Measurements from ENCODE around the gene INKA1.
"Not testable (repeated sequence)": the region's sequence is repeated elsewhere in the genome, so short reads cannot be mapped to it uniquely, and the experiment has no call there.

INKA1 gene

DNA sequence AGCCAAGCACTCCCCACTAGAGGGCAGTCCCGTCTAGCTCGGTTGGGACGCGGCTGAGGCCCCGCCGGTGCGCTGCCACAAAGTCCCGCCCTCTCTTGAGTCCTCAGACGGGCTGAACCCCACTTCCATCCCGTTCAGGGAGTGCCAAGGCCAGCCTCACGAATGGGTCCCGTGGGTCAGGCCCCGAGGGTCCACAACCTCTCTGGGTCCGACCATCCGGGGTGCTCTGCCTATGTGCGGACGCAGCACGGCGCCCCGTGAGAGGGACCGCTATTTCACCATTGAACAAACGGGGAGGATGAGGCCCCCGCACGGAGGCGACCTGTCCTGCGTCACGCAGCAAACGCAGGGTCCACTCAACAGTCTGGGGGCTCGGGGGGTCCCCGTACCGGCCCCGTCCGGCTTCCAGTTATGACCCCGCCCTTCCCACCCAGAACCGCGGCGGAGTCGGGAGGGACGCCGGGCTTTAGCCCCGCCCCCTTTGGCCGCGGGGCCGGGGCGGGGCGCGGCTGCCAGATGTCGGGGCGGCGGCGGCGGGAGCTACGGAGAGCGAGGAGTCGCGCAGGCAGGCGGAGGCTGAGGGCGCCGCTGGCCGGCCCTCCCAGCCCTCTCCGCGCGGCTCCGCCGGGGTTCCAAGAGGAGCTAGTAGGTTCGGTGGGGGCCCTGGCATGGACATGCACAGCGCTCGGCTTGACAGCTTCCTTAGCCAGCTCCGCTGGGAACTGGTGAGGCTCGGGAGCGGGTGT lies at the start of gene INKA1:
INKA1 (plus strand) TSS at position 543 of the 746 bp plus-strand sequence; CDS start at position 675, 132 bp downstream.
- DNase-seq (ENCODE audit: insufficient read length, low spot score) (peak; percentile 88), FAIRE-seq (peak; percentile 97)

DNA sequence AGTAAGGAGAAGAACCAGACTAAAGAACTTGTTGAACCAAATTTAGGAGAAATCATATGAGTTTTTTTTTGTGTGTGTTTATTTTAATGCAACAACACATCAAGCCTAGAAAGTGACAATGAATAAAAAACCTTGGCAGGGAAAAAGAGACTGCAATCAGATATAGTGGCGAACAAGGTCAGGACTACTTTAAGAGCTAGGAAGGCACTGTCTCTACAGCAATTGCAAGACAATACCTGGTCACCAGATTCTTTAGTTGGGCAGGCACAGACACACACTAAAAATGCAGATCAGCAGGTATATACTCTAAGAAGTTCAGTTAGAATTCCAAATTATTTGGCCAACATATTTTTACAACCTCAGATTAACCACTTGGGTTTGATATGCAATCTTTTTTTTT lies 48.5 kb upstream of the INKA1 start:
- FAIRE-seq (peak; percentile 40), DNase-seq (ENCODE audit: insufficient read length, low spot score) (no peak)

DNA sequence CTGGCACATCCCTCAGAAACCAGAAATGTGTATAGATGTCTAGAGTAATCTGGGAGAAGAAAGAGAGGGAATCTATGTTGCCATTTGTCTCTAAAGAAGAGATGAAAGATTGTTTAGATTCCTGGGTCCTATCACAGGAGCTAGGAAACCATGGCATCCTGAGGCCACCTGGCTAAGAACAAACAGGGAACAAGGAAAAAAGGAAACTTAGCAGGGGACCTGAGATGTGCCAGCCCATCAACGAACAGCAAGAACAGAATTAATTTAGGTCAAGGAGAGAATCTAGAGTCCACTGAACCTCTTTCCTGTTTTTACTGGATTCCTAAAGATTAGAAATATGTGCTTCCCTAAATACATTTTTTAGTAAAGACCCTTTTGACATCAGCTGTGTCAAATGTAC lies 47.0 kb upstream of the INKA1 start:
- DNase-seq (ENCODE audit: insufficient read length, low spot score): no peak
- no peak for FAIRE-seq

DNA sequence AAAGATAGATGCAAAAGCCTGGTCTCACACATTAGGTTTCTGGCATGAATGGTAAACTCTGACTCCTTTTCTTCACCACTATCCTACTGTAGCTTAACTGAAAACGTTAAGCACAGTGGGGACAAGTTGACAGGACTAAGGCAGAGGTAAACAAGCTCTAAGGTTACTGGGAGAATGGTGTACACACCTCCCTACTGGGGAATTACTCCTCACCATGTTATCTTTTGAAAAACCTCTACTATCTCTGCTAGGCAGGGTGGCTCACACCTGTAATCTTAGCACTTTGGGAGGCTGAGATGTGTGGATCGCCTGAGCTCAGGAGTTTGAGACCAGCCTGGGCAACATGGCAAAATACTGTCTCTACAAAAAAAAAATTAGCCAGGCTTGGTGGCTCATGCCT lies 45.9 kb upstream of the INKA1 start:
- no peak for FAIRE-seq
- no peak for DNase-seq (ENCODE audit: insufficient read length, low spot score)

DNA sequence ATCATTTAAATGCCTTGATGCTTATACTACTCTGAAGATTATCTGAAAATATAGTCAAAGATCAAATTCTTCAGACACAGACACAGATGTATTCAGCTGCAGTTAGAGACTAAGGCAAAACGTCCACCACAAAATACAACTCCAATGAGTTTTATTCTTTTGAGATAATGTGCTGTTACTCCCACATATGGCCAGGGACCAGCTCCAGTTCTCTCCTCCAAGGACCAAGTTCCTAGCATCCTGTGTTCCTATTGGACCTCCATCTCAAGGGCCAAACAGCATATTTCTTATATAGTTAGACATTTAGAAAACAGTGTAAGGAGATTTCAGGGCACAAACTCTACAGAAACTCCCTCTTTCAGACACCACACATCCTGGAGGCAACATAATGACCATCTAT lies 43.8 kb upstream of the INKA1 start:
- DNase-seq (ENCODE audit: insufficient read length, low spot score) (no peak), FAIRE-seq (no peak)

DNA sequence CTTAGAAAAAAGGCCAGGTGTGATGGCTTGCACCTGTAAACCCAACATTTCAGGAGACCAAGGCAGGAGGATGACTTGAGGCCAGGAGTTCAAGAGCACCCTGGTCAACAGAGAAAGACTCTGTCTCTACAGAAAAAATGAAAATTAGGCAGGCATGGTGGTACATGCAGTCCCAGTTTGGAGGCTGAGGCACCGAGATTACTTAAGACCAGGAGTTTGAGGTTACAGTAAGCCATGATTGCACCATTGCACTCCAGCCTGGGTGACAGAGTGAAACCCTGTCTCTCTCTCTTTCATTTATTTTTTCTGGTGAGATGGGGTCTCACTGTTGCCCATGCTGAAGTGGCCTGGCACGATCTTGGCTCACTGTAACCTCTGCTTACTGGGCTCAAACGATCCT lies 41.4 kb upstream of the INKA1 start:
- DNase-seq (ENCODE audit: insufficient read length, low spot score): no peak
- no peak for FAIRE-seq

DNA sequence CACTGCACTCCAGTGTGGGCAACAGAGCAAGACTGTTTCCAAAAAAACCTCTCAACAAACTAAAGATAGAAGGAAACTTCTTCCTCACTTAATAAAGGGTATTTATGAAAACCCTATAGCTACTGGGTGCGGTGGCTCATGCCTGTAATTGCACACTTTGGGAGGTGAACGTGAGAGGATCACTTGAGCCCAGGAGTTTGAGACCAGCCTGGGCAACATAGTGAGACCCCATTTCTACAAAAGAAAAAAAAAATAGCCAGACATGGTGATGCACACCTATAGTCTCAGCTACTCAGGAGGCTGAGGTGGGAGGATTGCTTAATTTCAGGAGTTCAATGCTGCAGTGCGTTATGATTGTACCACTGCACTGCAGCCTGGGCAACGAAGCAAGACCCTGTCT lies 39.1 kb upstream of the INKA1 start:
- FAIRE-seq (no peak), DNase-seq (ENCODE audit: insufficient read length, low spot score) (no peak)

DNA sequence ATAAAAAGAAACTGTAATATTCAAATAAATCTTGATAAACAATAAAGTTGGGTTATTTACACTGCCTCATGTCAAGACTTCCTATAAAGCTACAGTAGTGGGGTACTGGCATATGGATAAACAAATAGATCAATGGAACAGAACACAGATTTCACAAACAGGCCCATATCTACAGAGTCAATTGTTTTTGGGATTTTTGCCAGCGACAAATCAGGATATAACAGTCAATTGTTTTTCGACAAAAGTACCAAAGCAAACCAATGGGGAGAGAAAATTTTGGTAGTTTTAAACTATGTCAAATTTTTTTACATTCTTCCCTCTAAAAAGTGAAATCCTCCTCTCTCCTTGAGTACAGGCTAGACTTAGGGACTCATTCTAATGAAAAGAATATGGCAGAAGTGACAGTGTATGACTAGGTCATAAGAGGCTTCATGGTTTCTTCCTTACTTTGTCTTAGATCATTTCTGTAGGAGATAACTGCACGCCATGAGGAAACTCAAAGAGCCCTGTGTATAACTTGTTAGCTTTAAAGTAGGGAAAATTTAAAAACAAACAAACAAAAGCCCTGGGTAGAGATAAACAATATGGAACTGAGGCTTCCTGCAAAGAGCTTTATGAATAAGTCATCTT lies 33.7 kb upstream of the INKA1 start:
- FAIRE-seq (no peak), DNase-seq (ENCODE audit: insufficient read length, low spot score) (no peak)

DNA sequence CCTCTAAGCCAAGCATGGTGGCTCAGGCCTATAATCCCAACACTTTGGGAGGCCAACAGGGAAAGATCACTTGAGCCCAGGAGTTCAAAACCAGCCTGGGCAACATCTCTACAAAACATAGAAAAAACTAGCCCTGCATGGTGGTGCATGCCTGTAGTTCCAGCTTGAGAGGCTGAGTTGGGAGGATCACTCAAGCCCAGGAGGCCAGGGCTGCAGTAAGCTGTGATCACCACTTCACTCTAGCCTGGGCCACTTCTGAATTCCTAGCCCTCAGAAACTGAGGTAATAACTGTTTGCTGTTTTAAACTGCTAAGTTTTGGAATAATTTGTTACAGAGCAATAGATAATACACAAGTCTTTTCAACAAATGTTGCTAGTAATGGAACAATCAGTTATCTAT lies 33.1 kb upstream of the INKA1 start:
- no peak for FAIRE-seq
- no peak for DNase-seq (ENCODE audit: insufficient read length, low spot score)

DNA sequence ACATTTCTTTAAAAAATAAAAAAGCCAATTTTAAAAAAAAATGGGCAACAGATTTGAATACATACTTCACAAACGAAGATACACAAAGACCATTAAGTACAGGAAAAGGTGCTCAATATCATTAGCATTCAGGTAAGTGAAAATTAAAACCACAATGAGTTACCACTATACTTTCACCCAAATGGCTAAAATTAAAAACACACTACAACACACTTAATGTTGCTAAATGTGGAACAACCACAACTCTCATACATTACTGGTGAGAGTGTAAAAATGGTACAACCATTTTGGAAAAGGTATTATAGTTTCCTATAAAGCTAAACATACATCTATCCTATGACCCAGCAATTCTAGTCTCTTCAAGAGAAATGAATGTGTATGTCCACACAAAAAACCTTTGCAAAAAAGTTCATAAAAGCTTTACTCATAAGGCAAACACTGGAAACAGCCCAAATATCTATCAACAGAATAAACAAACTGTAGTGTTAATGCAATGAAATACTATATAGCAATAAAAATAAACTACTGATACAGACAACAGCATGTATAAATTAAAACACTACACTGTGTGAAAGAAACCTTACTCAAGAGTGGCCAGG lies 31.6 kb upstream of the INKA1 start:
- FAIRE-seq (no peak), DNase-seq (ENCODE audit: insufficient read length, low spot score) (no peak)

DNA sequence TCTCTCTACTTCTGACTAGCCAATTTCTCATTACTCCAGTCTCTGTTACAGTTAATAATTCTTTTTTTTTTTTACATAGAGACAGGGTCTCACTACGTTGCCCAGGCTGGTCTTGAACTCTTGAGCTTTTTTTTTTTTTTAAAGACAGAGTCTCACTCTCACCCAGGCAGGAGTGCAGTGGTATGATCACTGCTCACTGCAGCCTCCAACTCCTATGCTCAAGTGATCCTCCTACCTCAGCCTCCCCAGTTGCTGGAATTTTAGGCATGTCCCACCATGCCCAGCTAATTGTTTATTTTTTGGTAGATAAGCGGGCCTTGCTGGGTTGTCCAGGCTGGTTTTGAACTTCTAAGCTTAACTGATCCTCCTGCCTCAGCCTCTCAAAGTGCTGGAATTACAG lies 30.4 kb upstream of the INKA1 start:
- FAIRE-seq (no peak), DNase-seq (ENCODE audit: insufficient read length, low spot score) (no peak)

DNA sequence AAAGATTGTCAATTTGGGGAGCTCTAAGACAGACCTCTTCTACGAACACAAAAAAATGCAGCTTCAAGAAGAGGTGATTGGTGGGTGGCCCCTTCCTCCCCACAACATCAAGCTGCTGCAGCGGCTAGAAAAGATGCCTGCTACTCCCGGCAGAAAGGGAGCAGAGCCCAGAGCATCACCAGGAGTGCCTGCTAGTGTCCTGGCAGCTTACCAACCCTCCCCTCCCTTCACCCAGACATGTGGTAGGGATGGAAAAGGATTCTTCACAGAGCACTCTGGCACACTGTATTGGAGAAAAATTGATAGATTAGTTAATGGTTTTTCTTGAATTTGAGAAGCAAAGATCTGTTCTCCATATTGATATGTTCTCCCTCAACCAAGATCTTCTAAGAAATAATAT lies 27.5 kb upstream of the INKA1 start:
- no peak for FAIRE-seq
- DNase-seq (ENCODE audit: insufficient read length, low spot score): no peak

DNA sequence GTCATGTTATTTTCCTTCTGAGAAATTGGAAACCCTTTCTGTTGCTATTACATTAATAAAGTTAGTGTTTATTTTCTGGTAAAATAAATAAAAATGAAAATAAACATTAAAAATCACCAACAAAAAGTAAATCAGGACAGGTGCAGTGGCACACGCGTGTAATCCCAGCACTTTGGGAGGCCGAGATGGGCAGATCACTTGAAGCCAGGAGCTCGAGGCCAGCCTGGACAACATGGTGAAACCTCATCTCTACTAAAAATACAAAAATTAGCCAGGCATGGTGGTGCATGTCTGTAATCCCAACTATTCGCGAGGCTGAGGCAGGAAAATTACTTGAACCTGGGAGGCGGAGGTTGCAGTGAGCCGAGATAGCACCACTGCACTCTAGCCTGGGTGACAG lies 27.0 kb upstream of the INKA1 start:
- FAIRE-seq; DNase-seq (ENCODE audit: insufficient read length, low spot score): not testable (repeated sequence)

DNA sequence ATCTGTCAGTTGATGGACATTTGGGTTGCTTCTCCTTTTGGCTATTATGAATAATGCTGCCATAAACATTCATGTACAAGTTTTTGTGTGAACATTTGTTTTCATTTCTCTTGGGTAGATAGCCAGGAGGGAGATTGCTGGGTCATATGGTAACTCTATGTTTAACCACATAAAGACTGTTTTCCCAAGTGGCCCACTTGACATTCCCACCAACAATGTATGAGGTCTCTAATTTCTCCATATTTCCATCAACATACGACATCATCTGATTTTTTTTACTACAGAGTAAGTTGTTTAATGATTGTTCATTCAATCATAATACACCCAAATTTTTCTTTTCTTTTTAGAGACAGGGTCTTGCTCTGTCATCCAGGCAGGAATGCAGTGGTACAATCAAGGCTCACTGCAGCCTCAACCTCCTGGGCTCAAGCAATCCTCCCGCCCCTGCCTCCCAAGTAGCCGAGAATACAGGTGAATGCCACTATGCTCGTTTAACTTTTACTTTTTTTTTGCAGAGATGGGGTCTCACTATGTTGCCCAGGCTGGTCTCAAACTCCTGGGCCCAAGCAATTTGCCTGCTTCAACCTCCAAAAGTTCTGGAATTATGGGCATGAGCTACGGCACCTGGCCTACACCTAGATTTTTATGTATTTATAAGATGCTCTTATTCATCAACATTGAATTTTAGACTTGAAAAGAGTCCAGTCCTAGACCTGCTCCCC lies 23.5 kb upstream of the INKA1 start:
- FAIRE-seq: peak; percentile 42
- no peak for DNase-seq (ENCODE audit: insufficient read length, low spot score)

DNA sequence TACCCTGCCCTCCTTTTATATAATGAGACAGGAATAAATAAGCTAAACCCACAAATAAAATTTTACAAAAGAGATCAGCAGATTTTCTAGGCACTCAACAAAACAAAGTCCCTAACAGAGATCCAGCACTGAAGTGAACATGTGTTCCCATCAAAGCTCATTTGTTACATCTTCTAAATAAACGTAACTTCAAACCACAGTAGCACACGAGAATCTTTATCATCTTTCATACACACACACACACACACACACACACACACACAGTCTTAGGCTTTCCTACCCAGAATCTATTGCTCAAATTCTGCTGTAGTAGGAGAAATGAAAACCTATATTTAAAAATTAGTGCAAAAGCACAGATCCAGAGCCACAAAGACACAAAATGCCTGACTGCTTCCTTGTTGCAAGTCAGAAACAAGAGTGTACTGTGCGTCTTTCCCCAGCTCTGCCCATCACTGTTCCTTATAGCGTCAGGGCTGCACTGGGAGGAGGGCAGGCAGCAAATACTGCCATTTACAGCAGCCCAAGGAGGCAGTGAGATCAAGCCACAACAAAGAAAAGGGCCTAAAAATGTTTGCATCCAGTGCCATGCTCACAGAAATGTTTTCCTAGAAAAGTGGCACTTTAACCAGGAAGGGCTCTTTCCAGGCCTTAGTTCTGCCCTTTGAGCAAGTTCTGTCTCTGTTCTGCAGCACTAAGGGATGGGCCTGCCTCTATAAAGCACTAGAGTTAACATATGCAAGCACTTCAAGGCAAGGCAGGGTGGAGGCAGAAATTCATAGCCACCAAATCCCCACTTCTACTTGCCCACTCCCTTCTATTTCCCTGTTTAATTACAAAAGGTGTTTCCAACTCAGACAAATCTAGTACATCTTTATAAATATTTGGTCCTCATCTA lies 22.7 kb upstream of the INKA1 start:
- no peak for FAIRE-seq
- DNase-seq (ENCODE audit: insufficient read length, low spot score): no peak

DNA sequence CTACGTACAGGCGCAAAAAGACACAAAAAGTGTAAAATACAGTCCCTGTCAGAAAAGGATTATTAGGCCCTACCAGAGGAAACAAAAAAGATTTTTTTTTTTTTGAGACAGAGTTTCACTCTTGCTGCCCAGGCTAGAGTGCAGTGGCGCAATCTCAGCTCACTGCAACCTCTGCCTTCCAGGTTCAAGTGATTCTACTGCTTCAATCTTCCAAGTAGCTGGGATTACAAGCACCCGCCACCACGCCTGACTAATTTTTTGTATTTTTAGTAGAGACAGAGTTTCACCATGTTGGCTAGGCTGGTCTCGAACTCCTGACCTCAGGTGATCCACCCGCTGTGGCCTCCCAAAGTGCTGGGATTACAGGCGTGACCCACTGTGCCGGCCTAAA lies 22.1 kb upstream of the INKA1 start:
- not testable (repeated sequence) for DNase-seq (ENCODE audit: insufficient read length, low spot score); FAIRE-seq

DNA sequence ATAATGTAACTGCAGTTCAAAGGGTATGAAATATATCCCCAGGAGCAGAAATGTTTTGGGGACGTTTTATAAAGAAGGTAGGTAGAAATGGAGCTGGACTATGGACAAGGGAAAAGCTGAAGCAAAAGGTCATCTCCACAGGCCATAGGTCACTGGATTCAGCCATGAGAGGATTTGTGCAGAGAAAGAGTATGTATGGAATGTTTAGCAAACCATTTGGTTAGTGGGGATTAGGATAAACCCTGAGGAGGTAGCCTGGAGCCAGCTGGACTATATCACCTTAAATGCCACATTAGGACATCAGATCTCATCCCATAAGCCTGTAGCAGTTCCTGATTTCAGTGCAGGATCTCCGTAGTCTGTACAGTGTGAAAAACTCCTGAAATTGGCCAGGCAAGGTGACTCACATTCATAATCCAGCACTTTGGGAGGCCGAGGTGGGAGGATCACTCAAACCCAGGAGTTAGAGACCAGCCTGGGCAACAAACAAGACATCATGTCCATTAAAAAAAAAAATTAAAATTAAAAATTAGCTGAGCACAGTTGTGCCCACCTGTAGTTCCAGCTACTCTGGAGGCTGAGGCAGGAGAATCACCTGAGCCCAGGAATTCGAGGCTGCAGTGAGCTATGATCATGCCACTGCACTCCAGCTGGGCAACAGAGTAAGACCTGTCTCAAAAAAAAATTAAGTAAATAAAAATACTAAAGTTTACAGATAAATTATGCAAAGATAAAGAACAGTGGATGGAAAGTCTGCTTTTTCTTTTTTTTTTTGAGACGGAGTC lies 21.5 kb upstream of the INKA1 start:
- no peak for FAIRE-seq
- no peak for DNase-seq (ENCODE audit: insufficient read length, low spot score)

DNA sequence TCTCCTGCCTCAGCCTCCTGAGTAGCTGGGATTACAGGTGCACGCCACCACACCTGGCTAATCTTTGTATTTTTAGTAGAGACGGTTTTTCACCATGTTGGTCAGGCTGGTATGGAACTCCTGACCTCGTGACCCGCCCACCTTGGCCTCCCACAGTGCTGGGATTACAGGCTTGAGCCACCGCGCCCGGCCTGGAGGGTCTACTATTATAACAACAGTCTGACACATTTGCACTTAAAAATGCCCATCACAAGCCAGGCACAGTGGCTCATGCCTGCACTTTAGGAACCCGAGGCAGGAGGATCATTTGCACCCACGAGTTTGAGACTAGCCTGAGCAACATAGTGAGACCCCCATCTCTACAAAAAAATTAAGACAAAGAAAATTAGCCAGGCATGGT lies 20.8 kb upstream of the INKA1 start:
- DNase-seq (ENCODE audit: insufficient read length, low spot score); FAIRE-seq: not testable (repeated sequence)

DNA sequence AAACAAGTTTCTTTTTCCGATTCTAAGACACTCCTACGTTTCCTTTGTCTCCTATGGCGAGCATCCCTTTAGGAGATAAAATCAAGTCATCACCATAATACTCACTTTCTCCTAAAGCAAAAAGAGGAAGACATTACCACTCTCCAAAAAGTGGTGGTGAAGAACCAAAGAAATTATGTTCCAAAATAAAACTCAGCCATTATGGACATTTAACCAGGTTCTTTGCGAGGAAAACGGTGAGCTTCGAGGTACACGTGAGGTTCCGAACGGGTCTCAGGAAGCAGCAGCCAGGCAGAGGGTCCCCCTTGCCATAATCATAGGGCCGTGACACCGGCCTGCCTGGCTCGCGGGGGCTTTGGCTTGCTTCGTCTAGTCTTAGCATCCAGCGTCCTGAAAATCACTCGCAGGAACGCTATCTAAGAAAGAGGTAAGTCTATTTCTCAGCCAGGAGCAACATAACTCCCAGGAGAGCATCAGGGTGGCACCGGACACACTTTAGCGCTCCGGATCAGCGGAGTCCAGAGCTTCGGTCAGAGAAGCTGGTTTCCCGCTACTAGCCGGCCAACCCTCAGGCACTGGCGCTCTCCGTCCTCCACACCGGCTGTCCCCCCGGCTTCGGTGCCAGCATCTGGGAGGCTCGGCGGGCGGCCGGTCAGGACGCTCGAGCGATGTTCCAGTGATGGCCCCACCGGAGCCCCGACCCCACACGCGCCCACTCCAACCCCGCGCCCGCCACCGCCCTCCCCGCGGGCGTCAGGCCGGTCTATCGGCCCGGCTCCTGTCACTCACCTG lies 17.3 kb upstream of the INKA1 start:
- FAIRE-seq (peak; percentile 63), DNase-seq (ENCODE audit: insufficient read length, low spot score) (no peak)

Measured in GM19239 (cell line).